Right lobe of liver (tissue), 4 donors: ENCODE measurements around the gene WIPF2.

Experiments used
- CTCF ChIP-seq, 4 donors: fragments of 200-600 bp in 3 of 4; fragments of 450-650 bp in 1 of 4; IDR thresholded peaks; one replicate each; pipeline versions ENCODE4 v1.5.1 to v1.8.0; 2016 to 2022; ENCODE audit warnings: antibody characterized with exemption in 4 of 4, mild to moderate bottlenecking in 2 of 4
- POLR2A ChIP-seq: fragments of 450-650 bp; IDR thresholded peaks from one replicate; pipeline ENCODE4 v1.6.1; 2017; ENCODE audit warnings: antibody characterized with exemption, mild to moderate bottlenecking
- donor health status: DM: no; HTN: no; CAD: no.
- donor health status: DM: no; HTN: no; CAD: no.
- donor health status: DM: no; HTN: yes; CAD: no.

- TF ChIP-seq CTCF (IDR thresholded peaks at IDR 0.05) = no peak
- no peak for TF ChIP-seq POLR2A
These were observed 76.7 kb downstream of the WIPF2 start for GRCh38 chr17:40295488-40296436.
